H1 (cell line): ENCODE measurements around the gene PODN. TPM values are rescaled to one million over a fixed set of nuclear protein-coding genes. Genes with fewer than 3 reads are reported as not detected.

Source experiments
- ATF2 ChIP-seq: IDR thresholded peaks from 2 replicates; pipeline ENCODE4 v1.6.1; 2012; ENCODE audit warnings: low read length, inconsistent platforms
- EGR1 ChIP-seq: IDR thresholded peaks from 2 replicates; pipeline ENCODE4 v1.6.1; 2011; ENCODE audit warnings: low read depth, low read length, borderline replicate concordance
- EP300 ChIP-seq, 2 experiments: IDR thresholded peaks; 1 replicate in 1 of 2; 2 replicates in 1 of 2; pipeline ENCODE4 v1.6.1; 2011 to 2012; ENCODE audit warnings: low read depth in 2 of 2, low read length in 2 of 2, mild to moderate bottlenecking in 2 of 2, borderline replicate concordance in 1 of 2, inconsistent platforms in 1 of 2, moderate library complexity in 1 of 2
- polyA plus RNA-seq, 7 experiments: library from polyadenylated mRNA; depleted of rRNA in 3 of 7; stranded (reverse) in 5 of 7; unstranded in 2 of 7; fragments of >200 nt in 5 of 7; fragments of 200-250 nt in 2 of 7; gene quantifications; 1 replicate in 5 of 7; 2 replicates in 1 of 7; 4 replicates in 1 of 7; pipeline versions ENCODE4 v1.2.1 to v1.2.3, GENCODE V29; 2011 to 2013; ENCODE audit warnings: missing spikeins in 2 of 7, mixed read lengths in 2 of 7
- total RNA-seq: library from RNA; stranded (reverse); fragmentation: NEBNext Ultra II Directional; extraction: Animal tissue kit (Norgen Biotek cat#: 25700); gene quantifications from 2 replicates; pipeline ENCODE4 v1.2.1, GENCODE V29; 2021
- TF ChIP-seq, protein P1 (sequence below): fragments of 300-600 bp; sonication (generic); IDR thresholded peaks from 2 replicates; pipeline ENCODE4 v1.7.1; 2012; ENCODE audit warnings: low read length, moderate library complexity, mild to moderate bottlenecking, inconsistent platforms; ENCODE audit not compliant: insufficient replicate concordance
- TF ChIP-seq, protein P2 (sequence below): IDR thresholded peaks from 2 replicates; pipeline ENCODE4 v1.6.1; 2011; ENCODE audit warnings: low read length, improper control_type of control experiment

PODN gene
- total and polyA plus RNA-seq, 2 of the 8 experiments (the other 6 are each of a cell fraction or from before 2014, with no cell fraction given) = 0.11 to 0.17 TPM

DNA sequence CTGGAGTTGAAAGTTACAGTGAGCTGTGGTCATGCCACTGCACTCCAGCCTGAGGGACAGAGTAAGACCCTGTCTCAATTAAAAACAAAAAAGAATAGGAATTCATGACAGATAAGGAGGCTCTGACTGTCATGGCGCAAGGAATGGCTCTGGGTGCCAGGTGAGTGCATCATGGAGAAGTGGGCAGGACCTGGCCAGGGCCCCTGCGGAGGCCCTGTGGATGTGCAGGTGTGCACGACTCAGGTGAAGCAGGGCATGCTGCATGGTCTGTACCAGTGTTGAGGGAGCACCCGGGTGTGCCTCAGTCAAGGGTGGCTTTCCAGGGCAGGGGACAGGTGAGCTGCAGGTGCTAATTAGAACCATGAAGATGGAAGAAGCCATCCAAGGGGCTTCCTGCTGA, 66.4 kb downstream of the PODN start (continued):
- TF ChIP-seq ATF2 (no peak), EP300 (IDR thresholded peaks at IDR 0.05; ENCODE audit: borderline replicate concordance in 1 of 2, low read depth in 2 of 2, low read length in 2 of 2) (no peak), EGR1 (no peak)
- TF ChIP-seq, protein P1, sequence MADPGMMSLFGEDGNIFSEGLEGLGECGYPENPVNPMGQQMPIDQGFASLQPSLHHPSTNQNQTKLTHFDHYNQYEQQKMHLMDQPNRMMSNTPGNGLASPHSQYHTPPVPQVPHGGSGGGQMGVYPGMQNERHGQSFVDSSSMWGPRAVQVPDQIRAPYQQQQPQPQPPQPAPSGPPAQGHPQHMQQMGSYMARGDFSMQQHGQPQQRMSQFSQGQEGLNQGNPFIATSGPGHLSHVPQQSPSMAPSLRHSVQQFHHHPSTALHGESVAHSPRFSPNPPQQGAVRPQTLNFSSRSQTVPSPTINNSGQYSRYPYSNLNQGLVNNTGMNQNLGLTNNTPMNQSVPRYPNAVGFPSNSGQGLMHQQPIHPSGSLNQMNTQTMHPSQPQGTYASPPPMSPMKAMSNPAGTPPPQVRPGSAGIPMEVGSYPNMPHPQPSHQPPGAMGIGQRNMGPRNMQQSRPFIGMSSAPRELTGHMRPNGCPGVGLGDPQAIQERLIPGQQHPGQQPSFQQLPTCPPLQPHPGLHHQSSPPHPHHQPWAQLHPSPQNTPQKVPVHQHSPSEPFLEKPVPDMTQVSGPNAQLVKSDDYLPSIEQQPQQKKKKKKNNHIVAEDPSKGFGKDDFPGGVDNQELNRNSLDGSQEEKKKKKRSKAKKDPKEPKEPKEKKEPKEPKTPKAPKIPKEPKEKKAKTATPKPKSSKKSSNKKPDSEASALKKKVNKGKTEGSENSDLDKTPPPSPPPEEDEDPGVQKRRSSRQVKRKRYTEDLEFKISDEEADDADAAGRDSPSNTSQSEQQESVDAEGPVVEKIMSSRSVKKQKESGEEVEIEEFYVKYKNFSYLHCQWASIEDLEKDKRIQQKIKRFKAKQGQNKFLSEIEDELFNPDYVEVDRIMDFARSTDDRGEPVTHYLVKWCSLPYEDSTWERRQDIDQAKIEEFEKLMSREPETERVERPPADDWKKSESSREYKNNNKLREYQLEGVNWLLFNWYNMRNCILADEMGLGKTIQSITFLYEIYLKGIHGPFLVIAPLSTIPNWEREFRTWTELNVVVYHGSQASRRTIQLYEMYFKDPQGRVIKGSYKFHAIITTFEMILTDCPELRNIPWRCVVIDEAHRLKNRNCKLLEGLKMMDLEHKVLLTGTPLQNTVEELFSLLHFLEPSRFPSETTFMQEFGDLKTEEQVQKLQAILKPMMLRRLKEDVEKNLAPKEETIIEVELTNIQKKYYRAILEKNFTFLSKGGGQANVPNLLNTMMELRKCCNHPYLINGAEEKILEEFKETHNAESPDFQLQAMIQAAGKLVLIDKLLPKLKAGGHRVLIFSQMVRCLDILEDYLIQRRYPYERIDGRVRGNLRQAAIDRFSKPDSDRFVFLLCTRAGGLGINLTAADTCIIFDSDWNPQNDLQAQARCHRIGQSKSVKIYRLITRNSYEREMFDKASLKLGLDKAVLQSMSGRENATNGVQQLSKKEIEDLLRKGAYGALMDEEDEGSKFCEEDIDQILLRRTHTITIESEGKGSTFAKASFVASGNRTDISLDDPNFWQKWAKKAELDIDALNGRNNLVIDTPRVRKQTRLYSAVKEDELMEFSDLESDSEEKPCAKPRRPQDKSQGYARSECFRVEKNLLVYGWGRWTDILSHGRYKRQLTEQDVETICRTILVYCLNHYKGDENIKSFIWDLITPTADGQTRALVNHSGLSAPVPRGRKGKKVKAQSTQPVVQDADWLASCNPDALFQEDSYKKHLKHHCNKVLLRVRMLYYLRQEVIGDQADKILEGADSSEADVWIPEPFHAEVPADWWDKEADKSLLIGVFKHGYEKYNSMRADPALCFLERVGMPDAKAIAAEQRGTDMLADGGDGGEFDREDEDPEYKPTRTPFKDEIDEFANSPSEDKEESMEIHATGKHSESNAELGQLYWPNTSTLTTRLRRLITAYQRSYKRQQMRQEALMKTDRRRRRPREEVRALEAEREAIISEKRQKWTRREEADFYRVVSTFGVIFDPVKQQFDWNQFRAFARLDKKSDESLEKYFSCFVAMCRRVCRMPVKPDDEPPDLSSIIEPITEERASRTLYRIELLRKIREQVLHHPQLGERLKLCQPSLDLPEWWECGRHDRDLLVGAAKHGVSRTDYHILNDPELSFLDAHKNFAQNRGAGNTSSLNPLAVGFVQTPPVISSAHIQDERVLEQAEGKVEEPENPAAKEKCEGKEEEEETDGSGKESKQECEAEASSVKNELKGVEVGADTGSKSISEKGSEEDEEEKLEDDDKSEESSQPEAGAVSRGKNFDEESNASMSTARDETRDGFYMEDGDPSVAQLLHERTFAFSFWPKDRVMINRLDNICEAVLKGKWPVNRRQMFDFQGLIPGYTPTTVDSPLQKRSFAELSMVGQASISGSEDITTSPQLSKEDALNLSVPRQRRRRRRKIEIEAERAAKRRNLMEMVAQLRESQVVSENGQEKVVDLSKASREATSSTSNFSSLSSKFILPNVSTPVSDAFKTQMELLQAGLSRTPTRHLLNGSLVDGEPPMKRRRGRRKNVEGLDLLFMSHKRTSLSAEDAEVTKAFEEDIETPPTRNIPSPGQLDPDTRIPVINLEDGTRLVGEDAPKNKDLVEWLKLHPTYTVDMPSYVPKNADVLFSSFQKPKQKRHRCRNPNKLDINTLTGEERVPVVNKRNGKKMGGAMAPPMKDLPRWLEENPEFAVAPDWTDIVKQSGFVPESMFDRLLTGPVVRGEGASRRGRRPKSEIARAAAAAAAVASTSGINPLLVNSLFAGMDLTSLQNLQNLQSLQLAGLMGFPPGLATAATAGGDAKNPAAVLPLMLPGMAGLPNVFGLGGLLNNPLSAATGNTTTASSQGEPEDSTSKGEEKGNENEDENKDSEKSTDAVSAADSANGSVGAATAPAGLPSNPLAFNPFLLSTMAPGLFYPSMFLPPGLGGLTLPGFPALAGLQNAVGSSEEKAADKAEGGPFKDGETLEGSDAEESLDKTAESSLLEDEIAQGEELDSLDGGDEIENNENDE = no peak
- TF ChIP-seq, protein P2, sequence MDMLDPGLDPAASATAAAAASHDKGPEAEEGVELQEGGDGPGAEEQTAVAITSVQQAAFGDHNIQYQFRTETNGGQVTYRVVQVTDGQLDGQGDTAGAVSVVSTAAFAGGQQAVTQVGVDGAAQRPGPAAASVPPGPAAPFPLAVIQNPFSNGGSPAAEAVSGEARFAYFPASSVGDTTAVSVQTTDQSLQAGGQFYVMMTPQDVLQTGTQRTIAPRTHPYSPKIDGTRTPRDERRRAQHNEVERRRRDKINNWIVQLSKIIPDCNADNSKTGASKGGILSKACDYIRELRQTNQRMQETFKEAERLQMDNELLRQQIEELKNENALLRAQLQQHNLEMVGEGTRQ = no peak
